GM21528 (cell line): ENCODE results near the gene RXFP4.
"Not testable (repeated sequence)": the region's sequence is repeated elsewhere in the genome, so short reads cannot be mapped to it uniquely, and the experiment has no call there.

Experiments used
- ATAC-seq: cut with Tn5 transposase; IDR thresholded peaks from one replicate; pipeline ENCODE4 v1.9.1; 2021; ENCODE audit warnings: mild to moderate bottlenecking, moderate library complexity; ENCODE audit not compliant: unreplicated experiment, low FRiP score

Gene RXFP4

GRCh38 chr1:155976913-155977689 lies 35.7 kb downstream of the RXFP4 start:
- no peak for ATAC-seq

- ATAC-seq: no peak
These were observed 36.4 kb downstream of the RXFP4 start for GRCh38 chr1:155977690-155978324.

- peak; percentile 62 for ATAC-seq
These were observed 37.0 kb downstream of the RXFP4 start, which contains the start of gene ARHGEF2 for GRCh38 chr1:155978325-155978972. Gene ARHGEF2, minus strand, starts transcription at chr1:155978547. Its CDS starts 120 bp downstream, at chr1:155978427.

GRCh38 chr1:155978973-155979429 lies 37.6 kb downstream of the RXFP4 start:
- no peak for ATAC-seq

- ATAC-seq: no peak
These were observed 38.3 kb downstream of the RXFP4 start for GRCh38 chr1:155979597-155980343.

GRCh38 chr1:155981266-155982088 lies 40.0 kb downstream of the RXFP4 start:
- no peak for ATAC-seq

- no peak for ATAC-seq
These were observed 40.7 kb downstream of the RXFP4 start for GRCh38 chr1:155982106-155982505.

- no peak for ATAC-seq
These were observed 42.0 kb downstream of the RXFP4 start for GRCh38 chr1:155983191-155984024.

- ATAC-seq: no peak
These were observed 42.9 kb downstream of the RXFP4 start for GRCh38 chr1:155984341-155984740.

- not testable (repeated sequence) for ATAC-seq
These were observed 43.6 kb downstream of the RXFP4 start for GRCh38 chr1:155984903-155985645.

- ATAC-seq: peak; percentile 76
These were observed 48.0 kb downstream of the RXFP4 start for GRCh38 chr1:155989242-155990004.

- no peak for ATAC-seq
These were observed 48.7 kb downstream of the RXFP4 start for GRCh38 chr1:155990005-155990739.
